Peyer's patch (tissue), 4 donors: ENCODE data around the gene C1QTNF2.

Source experiments
- CTCF ChIP-seq, 6 experiments: fragments of 450-650 bp in 4 of 6; fragments of 200-600 bp in 2 of 6; sonication (generic) in 1 of 6; IDR thresholded peaks; one replicate each; pipeline ENCODE4 v1.5.1; 2017 to 2019; ENCODE audit warnings: antibody characterized with exemption in 6 of 6, mild to moderate bottlenecking in 3 of 6, moderate library complexity in 1 of 6
- POLR2A ChIP-seq, 2 donors: fragments of 450-650 bp; IDR thresholded peaks; one replicate each; pipeline ENCODE4 v1.5.1; 2017; ENCODE audit warnings: antibody characterized with exemption in 2 of 2, mild to moderate bottlenecking in 2 of 2, moderate library complexity in 2 of 2

- no peak for TF ChIP-seq CTCF (IDR thresholded peaks at IDR 0.05)
- TF ChIP-seq POLR2A (IDR thresholded peaks at IDR 0.05), result no peak
These were observed 14.3 kb upstream of the C1QTNF2 start for GRCh38 chr5:160384681-160385080.
